Measurements from ENCODE around the gene USB1.

Gene USB1

DNA sequence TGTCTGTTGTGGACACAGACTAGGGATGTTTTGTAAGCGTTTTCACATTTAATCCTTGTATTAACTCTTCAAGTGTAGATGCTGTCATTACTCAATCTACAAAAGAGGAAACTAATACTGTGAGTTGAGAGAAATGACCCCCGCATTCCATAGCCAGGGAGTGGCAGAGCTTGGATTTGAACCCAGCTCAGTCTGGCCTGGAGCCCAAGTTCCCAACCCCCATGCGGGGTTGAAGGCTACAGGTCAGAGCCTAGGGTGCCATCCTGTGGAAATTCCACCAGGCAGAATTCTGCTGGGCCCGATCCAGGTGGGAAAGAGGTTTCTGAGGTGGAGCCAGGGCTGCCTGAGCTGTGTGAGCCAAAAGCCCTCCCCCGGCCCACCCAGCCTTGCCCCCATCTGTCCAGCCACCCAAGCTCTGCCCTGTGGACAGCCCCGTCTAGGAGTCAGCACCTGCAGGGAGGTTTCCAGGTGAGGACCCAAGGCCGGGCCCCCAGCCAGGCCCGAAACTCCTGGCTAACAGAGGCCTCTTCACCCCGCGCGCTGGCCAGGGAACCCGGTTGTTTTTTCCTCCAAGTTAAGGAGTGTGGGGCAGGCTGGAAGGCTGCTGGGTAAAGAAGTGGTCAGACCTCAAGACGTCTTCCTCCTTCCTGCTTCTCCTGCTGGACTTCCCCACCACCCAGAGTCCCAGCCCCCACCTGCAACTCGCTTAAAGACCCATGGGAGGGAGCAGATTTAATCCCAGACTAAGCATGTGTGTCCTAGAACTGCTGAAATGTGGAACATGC is 30.0 kb downstream of the USB1 start:
- no peak for DNase-seq (ENCODE audit: low read depth in 4 of 4, low spot score in 1 of 4)

DNA sequence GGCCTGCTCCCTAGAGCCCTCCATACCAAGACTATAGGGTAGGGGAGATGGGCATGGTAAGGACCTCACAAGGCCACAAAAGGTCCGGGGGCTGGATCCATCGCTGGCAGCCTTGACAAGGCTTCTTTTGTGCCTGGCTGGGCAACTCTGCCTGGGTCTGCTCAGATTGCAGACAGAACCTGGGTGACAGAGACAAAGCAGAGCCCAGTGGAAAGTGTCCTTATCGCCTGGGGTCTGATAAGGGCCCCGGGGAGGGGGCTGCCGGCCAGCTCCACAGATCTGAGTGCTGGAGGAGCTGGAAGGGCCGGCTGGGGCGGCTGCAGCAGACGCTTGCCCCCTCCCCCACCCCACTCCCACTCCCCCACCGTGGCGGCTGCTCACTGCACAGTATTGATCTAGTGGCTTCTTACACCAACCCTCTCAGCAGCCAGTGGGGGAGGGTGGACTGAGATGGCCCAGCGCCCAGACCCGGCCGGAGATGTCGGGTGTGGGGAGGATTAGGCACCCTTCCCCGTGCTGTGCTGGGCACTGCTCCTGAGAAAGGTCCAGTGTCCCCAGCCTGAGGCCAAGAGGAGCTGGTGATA is 31.6 kb downstream of the USB1 start:
- no peak for DNase-seq (ENCODE audit: low read depth in 4 of 4, low spot score in 1 of 4)

DNA sequence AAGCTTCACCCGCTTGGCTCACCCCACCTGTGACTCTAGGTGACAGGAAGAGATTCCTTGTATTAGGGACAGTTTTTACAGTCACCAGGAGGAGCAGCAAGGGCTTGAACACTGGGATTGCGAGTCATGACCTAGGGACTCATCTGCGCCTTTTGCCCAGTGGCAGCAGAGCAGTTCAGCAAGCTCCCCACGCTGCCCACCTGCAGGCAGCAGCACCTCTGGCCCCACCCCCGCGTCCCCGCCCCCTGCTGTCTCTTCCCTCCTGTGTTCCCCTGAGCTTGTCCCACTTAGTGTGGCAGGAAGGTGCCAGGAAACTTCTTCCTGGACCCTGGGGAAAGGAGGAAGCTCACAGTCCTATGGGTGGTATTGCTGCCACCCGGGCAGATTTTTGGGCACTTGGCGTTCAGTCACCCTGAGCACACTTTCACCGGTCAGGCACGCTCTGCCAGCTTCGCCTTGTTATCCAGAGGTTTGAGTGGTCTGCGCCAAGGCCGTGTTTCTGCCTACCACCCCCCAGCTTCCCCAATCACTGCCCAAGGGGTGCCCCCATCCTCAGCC is 33.0 kb downstream of the USB1 start:
- DNase-seq (ENCODE audit: low read depth in 4 of 4, low spot score in 1 of 4), result no peak

DNA sequence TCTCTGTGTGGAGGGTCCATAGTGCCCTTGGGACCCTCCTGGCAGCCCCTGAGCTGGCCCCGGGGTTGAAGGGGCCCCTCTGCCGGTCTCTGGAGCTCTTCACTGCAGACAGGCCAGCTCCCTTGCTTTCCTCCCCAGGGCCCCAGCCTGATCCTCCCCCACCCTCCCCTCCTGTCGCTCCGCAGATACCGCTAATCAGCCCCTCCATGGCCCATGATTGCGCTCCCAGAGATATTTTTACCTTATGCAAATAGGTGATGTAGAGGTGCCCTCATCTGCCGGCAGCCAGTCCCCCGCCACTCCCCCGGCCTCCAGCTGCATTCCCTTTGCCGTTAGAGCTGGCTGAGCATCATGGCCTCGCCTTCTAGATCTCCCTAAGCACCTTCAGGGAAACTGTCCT is 33.6 kb downstream of the USB1 start:
- no peak for DNase-seq (ENCODE audit: low read depth in 4 of 4, low spot score in 1 of 4)

DNA sequence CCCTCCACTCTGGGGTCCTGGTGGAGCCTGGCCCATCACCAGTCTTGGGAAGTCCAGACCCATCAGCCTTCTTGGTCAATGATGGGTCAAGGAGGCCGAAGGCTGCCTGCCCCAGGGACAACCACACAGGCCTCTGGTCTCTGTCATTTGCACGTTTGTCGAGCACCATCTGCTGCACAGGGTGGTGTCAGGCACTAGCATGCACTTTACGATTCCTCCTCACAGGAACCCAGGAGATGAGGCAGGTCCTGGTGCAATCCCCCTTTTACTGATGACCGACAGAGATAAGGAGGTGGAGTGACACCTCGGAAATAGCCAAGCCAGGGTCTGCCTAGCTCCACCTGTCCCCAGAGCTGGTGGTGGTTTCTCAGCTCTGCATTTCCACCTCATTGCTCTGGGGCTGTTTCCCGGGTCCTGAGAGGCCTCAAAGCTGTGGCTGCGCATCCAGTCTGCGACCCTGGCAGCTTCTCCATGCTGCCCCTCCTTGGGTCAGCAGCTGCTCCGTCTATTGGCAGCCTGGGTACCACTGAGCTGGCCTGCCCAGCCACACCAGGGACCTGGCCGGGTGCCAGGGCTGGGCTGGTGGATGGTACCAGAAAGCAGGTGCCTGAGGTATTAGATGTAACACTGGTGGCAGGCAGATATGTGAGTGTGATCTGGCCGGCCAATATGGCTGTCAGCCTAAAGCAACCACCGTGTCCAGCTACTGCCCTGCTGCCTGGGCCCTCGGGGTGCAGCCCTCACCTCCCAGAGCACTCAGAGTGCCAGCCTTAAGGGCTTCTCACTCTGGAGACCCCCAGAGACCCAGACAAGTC is 34.4 kb downstream of the USB1 start:
- DNase-seq (ENCODE audit: low read depth in 4 of 4, low spot score in 1 of 4), result no peak

DNA sequence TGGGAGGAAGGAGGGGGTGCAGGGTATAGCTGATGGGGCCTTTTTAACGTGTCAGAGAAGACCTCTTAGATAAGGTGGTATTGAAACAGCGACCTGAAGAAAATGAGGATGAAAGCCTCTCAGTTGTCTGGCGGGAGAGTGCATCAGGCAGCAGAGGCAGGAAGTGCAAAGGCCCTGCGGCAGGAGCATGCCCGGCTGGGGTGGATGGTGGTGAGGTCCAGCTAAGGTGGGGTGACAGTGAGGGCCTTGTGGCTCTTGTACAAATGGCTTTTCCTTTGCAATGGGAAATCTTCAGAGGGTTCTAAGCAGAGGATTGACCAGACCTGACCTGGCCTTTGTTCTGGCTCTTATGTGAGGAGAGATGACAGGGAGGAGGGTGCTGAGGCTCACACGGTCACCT is 35.7 kb downstream of the USB1 start:
- no peak for DNase-seq (ENCODE audit: low read depth in 4 of 4, low spot score in 1 of 4)

DNA sequence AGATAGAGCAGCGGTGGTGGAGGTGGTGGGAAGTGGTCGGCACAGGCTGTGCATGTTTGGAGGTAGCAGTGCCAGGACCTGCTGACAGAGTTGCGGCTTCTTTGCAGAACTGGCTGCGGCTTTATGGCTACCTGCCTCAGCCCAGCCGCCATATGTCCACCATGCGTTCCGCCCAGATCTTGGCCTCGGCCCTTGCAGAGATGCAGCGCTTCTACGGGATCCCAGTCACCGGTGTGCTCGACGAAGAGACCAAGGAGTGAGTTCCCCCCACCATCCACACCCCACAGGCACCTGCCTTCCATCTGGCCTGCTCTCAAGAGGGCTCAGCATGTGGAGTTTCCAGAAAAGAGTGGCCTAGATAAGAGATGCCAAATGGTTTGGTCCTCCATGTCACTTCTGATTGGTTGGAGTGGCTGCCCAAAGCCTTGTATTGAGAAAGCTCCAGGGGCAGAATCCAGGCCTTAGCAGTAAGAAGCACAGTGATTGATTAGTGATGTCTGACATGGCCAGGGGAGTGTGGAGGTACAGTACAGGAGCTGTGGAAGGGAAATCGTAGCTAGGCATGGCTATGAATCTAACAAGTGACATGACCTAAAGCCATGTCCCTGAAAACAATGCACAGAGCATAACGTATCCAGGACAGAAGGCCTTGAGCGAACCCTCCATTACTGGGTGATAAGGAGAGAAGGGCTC is 36.3 kb downstream of the USB1 start:
- DNase-seq (ENCODE audit: low read depth in 4 of 4, low spot score in 1 of 4), result no peak

DNA sequence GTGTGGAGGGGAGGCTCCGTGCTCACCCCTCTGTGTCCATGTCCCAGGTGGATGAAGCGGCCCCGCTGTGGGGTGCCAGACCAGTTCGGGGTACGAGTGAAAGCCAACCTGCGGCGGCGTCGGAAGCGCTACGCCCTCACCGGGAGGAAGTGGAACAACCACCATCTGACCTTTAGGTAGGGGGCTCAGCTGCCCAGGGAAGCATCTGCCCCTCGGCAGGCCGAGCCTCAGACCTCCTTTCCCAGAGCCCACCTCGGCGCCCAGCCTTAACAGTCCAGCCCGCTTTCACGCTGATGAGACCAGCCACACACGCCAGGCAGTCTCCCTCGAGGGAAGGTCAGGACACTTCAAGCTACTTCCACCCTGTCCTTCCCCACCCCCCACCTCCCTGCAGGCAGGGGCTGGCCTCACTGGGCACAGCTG is 37.0 kb downstream of the USB1 start:
- DNase-seq (ENCODE audit: low read depth in 4 of 4, low spot score in 1 of 4), result no peak

DNA sequence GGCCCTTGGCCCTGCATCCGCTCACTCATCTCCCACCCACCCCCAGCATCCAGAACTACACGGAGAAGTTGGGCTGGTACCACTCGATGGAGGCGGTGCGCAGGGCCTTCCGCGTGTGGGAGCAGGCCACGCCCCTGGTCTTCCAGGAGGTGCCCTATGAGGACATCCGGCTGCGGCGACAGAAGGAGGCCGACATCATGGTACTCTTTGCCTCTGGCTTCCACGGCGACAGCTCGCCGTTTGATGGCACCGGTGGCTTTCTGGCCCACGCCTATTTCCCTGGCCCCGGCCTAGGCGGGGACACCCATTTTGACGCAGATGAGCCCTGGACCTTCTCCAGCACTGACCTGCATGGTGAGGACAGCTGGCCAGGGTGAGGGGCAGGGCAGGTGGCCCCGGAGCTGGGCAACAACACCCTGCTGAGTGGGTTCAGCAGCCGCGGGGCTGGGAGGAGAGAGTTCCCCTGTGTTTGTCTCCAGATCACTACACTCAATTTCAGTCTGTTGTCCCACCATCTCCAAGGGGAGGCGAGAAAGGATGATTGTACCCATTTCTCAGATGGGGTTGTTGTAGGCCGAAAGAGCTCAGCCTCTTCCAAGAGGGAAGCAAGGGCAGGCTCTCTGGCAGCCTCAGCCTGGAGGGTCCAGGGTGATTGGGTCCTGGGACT is 38.8 kb downstream of the USB1 start:
- no peak for DNase-seq (ENCODE audit: low read depth in 4 of 4, low spot score in 1 of 4)

DNA sequence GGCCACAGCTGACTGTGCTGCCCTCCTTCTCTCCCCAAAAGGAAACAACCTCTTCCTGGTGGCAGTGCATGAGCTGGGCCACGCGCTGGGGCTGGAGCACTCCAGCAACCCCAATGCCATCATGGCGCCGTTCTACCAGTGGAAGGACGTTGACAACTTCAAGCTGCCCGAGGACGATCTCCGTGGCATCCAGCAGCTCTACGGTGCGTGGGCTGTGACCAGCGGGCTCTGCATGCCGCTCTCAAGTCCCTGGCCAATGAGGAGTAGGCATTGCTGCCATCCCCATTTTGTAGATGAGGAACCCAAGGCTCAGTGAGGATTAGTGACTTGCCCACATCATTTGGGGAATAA is 39.3 kb downstream of the USB1 start:
- DNase-seq (ENCODE audit: low read depth in 4 of 4, low spot score in 1 of 4), result no peak

DNA sequence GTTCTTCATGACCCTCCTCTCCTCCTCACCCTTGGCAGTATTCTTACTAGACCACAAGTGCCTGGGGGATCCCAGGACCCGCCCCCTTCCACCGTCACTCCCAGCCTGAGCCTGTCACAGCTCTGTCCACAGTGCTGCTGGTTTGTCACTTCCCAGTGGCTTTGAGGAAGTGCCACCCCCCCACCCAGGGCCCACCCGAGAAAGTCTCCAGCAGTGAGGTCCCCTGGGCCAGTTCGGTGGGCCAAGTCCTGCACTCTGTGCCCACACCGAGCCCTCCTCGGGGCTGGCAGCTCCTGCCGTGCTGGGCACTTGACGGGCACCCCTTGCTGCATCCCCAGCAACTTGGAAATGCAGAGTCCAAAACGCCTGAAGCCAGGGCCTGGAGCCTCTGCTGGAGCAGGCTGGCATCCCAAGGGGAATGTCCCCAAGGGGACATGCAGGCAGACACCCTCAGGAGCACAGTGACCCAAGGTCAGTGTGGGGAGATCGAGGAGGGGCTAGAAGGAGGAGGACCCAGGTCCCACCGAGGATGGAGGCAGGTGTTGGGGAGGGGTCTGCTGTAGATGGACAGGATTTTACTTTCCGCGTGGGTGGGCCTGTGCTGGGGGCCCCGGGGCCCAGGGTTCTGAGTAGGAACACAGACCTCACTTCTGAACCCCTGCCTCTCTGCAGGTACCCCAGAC is 39.9 kb downstream of the USB1 start:
- DNase-seq (ENCODE audit: low read depth in 4 of 4, low spot score in 1 of 4), result no peak

DNA sequence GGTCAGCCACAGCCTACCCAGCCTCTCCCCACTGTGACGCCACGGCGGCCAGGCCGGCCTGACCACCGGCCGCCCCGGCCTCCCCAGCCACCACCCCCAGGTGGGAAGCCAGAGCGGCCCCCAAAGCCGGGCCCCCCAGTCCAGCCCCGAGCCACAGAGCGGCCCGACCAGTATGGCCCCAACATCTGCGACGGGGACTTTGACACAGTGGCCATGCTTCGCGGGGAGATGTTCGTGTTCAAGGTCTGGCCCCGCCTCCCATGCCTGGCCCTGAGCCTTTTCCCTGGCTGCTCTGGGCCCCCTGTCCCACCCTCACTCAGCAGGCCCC is 40.4 kb downstream of the USB1 start:
- DNase-seq (ENCODE audit: low read depth in 4 of 4, low spot score in 1 of 4), result no peak

DNA sequence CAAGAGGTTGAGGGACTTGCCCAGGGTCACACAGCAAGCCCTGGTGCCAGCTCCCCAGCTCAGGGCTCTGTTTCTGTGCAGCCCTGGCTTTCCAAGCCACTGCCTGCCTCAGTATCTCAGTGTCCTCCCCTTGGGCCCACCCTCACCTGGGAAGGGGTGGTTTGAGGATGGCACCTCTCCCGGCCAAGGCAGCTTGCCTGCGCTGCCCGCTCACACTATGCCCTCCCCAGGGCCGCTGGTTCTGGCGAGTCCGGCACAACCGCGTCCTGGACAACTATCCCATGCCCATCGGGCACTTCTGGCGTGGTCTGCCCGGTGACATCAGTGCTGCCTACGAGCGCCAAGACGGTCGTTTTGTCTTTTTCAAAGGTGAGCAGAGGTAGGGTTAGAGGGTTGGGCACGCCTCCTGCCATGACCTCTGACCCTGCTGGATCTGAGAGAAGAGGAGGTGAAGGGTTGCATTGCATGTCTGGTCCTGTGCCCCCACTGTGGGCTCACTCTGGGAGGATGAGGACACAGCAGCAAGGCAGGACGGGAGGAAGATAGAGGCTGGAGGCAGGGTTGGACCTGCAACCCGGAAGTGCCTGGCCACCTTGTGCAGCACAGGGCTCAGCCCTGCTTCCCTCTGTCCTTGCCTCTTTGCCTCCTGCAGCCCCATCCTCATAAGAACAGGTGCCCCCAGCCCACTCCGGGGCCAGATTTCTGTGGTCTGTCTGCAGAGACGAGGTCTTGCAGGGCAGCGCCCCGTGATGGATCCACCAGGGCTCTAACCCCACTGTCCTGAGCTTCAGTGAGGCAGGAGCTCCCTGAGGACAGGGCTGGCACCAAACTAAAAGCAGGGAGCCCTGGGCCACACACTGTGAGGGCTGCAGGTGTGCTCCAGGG is 41.0 kb downstream of the USB1 start:
- DNase-seq (ENCODE audit: low read depth in 4 of 4, low spot score in 1 of 4), result no peak

DNA sequence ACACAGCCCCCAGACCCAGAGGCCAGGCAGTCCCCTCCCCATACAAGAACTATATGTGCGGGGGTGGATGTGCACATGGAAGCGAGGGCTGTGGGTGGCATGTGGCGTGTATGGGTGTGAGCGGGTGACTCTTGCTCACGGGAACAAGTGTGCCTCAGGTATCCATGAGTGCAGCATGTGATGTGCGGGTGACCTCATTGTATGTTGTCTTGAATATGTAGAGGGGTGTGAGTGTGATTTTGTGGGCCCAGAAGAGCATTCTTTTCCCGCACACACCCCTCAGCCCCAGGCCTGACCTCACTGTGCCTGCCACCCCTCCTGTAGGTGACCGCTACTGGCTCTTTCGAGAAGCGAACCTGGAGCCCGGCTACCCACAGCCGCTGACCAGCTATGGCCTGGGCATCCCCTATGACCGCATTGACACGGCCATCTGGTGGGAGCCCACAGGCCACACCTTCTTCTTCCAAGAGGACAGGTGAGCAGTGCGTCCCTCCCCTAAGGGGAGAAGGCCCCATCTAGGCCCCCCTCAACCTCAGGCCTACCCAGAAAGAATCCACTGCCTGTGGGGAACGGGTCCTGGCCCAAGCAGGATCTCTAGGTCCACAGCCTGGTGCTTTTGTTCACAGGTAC is 41.8 kb downstream of the USB1 start:
- DNase-seq (ENCODE audit: low read depth in 4 of 4, low spot score in 1 of 4), result no peak

DNA sequence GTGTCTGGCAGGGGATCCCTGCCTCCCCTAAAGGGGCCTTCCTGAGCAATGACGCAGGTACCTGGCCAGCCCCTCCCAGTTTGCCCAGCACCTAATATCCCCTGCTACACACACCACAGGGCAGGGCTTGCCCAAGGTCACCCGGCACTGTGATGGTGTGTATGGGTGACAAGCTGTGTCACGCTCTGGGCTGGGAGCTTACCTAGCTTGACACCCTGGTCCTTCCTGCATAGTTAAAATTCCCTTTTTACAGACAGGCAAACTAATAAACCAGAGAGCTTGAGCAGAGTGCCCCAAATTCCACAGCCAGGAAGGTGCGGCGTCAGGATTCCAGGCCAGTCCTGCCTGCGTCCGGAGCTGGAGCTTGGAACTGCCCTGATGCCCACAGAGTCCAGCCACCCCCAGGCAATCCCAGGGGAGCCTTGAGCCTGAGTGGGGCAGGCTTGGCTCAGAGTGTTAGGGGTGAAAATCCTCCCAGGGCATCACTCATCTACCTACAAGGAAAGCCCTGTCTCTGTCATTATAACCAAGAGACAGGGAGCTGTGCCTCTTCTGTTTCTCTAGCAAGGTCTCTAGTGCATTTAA is 42.5 kb downstream of the USB1 start:
- no peak for DNase-seq (ENCODE audit: low read depth in 4 of 4, low spot score in 1 of 4)

DNA sequence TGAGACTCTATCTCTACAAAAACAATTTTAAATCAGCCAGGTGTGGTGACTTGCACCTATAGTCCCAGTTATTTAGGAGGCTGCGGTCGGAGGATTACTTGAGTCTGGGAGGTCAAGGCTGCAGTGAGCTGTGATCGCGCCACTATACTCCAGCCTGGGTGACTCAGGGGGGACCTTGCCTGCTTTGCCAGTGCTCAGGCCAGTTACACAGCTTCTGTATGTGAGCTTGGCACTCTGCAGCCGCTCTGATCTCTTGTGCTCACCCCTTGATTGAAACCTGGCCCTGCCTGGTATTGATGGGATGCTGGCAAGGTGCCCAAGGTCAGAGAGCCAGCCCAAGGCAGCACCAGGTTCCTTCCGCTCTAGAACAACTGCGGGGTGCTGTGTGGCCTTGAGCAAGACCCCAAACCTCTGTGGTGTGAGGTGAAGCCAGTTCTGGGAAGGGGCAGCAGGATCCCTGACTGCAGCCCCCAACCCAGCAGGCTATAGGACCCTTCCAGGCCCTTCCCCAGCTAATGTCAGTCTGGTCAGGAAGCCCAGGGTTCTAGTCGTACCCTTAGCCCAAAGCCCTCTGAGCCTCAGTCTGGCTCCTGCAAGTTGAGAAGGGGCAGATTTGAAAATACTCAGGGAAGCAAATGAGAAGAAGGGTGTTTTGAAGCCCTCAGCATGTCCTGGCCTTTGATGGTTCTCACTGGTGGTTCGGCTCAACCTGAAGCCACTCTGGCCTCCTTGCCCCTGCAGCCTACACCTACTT is 43.2 kb downstream of the USB1 start:
- no peak for DNase-seq (ENCODE audit: low read depth in 4 of 4, low spot score in 1 of 4)

DNA sequence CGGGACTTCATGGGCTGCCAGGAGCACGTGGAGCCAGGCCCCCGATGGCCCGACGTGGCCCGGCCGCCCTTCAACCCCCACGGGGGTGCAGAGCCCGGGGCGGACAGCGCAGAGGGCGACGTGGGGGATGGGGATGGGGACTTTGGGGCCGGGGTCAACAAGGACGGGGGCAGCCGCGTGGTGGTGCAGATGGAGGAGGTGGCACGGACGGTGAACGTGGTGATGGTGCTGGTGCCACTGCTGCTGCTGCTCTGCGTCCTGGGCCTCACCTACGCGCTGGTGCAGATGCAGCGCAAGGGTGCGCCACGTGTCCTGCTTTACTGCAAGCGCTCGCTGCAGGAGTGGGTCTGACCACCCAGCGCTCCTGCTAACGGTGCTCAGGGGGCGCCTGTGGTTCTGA is 43.9 kb downstream of the USB1 start:
- no peak for DNase-seq (ENCODE audit: low read depth in 4 of 4, low spot score in 1 of 4)
